ENCODE results near the gene KLHDC7A.

DNA sequence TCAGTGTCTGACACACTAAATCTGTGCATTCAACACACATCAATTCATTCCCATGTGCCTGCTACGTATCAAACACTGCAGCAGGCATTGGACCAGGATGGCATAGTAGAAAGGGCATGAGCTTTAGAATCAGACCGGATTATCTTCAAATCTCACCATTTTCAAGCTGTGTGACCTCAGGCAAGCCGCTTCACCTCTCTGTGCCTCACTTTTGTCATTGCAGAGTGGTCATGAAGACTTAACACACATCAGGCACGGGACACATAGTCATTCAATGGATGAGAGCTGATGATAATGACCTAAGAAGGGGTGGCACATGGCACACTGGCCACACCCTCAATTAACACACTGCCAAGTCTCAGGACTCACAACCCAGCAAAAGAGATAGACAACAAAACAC lies 46.8 kb downstream of the KLHDC7A start:
- TF ChIP-seq CTCF (conservative IDR thresholded peaks at IDR 0.05; ENCODE audit: low read length), result no peak
- TF ChIP-seq EZH2phosphoT487 (IDR thresholded peaks at IDR 0.05; ENCODE audit: borderline replicate concordance, low read depth, low read length), result no peak
